ENCODE measurements around the gene INPP5D.
A peak's percentile ranks its signal among the peaks of the same experiment; 100 is the strongest.

Gene INPP5D

DNA sequence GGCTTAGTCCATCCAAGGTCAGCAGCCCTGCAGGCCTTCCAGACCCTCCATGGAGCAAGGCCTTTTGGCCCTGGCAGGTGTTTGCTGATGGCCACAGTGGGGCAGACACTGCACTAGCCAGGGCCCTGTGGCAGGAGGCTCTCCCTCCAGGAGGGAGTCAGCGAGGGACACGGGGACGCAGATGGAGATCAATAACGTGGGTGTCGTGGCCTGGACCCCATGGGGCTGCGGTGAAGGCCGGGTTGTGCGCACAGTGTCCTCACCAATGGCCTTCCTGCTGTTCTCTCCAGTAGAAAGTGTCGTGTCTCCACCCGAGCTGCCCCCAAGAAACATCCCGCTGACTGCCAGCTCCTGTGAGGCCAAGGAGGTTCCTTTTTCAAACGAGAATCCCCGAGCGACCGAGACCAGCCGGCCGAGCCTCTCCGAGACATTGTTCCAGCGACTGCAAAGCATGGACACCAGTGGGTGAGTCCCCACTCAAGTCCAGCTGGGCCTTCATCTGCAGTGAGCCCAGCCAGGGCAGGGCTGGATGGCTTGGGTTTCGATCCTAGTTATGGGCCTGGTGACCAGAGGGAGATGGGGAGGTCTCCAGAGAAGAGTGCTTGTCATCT, 65.4 kb downstream of the INPP5D start:
- TF ChIP-seq, protein P1, sequence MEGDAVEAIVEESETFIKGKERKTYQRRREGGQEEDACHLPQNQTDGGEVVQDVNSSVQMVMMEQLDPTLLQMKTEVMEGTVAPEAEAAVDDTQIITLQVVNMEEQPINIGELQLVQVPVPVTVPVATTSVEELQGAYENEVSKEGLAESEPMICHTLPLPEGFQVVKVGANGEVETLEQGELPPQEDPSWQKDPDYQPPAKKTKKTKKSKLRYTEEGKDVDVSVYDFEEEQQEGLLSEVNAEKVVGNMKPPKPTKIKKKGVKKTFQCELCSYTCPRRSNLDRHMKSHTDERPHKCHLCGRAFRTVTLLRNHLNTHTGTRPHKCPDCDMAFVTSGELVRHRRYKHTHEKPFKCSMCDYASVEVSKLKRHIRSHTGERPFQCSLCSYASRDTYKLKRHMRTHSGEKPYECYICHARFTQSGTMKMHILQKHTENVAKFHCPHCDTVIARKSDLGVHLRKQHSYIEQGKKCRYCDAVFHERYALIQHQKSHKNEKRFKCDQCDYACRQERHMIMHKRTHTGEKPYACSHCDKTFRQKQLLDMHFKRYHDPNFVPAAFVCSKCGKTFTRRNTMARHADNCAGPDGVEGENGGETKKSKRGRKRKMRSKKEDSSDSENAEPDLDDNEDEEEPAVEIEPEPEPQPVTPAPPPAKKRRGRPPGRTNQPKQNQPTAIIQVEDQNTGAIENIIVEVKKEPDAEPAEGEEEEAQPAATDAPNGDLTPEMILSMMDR (IDR thresholded peaks at IDR 0.05; ENCODE audit: low read depth, low read length): no peak
- DNase-seq (ENCODE audit: low read depth in 2 of 2): no peak

DNA sequence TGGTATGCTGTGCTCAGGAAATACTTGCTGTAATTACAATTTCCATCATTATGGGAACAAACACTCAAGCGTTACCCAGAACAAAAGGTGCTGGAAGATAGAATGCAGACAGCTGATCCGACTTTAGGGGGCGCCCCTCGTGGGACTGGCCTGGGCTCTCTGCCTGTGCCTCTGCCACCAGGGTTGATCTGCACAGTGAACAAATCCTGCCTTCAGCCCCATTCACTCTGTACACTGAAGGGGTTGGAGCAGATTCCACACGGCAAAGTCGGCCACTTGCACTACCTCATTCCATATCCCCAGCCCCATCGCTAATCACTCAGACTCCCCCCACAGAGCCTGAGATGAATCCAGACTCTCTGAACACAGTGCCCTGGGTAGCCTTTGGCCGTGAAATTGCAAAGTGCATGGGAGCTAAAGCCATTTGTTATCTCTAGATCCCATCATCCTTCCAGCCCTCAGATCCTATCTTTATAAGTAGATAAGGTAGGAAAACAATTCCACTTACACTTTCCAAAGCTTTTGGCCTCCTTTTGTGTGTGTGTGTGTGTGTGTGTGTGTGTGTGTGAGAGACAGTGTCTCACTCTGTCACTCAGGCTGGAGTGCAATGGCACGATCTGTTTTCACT, 69.3 kb downstream of the INPP5D start:
- TF ChIP-seq, protein P1 (IDR thresholded peaks at IDR 0.05; ENCODE audit: low read depth, low read length): peak; percentile 20
- DNase-seq (ENCODE audit: low read depth in 2 of 2): no peak
- H3K4me3 ChIP-seq (replicated peaks in 1 of 2; ENCODE audit: low read depth in 2 of 2, low read length in 2 of 2): no peak overlapping the region

More for the DNA sequence above, 65.4 kb downstream of the INPP5D start:
- no peak overlapping the region for H3K4me3 ChIP-seq (replicated peaks in 1 of 2; ENCODE audit: low read depth in 2 of 2, low read length in 2 of 2)

DNA sequence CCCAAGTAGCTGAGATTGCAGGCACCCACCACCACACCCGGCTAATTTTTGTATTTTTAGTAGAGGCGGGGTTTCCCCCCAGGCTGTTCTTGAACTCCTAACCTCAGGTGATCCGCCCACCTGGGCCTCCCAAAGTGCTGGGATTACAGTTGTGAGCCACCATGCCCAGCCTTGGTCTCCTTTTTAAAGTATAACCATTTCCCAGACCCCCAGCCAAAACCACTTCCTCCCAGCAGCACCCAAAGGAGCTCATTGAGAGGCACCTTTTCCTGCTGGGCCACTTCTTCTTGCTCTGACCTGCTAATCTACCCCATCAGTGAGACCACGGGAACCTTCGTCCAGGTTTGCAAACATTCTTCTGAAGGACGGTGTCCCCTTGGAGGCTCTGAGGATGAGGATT, 69.9 kb downstream of the INPP5D start:
- TF ChIP-seq, protein P1 (IDR thresholded peaks at IDR 0.05; ENCODE audit: low read depth, low read length): no peak
- DNase-seq (ENCODE audit: low read depth in 2 of 2): no peak
- H3K4me3 ChIP-seq (replicated peaks in 1 of 2; ENCODE audit: low read depth in 2 of 2, low read length in 2 of 2): no peak overlapping the region

DNA sequence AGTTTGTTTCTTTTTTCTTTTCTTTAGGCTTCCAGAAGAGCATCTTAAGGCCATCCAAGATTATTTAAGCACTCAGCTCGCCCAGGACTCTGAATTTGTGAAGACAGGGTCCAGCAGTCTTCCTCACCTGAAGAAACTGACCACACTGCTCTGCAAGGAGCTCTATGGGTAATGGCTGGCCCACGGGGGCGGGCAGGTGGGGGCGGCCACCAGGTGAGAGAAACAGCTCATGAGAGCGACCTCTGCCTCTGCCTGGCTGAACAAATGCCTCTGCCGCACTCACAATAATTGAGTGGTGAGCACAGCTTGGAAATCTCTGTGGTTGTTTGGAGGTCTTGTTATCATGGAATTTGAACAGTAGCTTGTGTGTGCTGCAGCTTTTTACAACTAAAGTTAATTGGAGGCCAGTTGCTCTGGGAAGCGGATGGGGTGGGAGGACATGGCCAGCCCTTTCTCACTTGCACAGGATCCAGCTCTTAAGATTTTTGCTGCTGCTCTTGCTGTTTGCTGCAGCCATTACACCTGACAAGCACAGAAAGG, 70.4 kb downstream of the INPP5D start:
- DNase-seq (ENCODE audit: low read depth in 2 of 2): no peak
- no peak overlapping the region for H3K4me3 ChIP-seq (replicated peaks in 1 of 2; ENCODE audit: low read depth in 2 of 2, low read length in 2 of 2)
- TF ChIP-seq, protein P1 (IDR thresholded peaks at IDR 0.05; ENCODE audit: low read depth, low read length): no peak

DNA sequence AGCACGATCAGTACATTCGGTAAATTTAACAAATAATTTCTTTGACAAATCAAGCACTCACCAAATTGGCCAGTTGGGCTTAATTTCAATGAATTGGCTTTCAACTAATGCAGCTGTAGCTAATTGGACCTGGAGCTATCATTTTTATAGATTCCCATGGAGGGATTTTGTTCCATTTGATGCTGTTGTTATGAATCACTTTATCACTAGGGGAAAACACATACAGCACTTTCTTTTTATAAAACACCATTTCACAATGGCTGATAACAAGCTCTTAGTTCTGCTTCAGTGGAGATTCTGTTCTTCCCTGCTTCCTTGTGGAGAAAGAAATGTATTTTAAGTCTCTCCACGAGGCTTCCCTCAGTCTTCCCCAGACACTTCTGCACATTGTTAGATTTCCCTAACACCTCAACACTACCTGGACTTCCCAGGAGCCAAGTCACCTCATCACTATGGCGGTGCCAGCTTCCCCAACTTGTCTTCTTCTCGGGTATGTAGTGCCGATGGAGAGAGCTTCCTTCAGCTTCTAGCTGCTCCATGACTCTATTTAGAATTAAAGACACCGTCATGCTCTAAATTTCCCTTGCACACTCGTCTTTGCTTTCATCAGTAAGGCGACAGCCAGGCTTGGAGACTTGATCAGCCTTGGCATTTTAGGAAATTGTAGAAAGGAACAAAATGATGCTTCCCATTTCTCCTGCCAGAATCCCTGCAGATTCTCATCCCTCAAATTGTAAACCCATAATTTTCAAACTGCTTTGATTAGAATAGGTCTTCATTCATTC, 72.0 kb downstream of the INPP5D start:
- DNase-seq (ENCODE audit: low read depth in 2 of 2): no peak
- no peak overlapping the region for H3K4me3 ChIP-seq (replicated peaks in 1 of 2; ENCODE audit: low read depth in 2 of 2, low read length in 2 of 2)
- TF ChIP-seq, protein P1 (IDR thresholded peaks at IDR 0.05; ENCODE audit: low read depth, low read length): no peak

DNA sequence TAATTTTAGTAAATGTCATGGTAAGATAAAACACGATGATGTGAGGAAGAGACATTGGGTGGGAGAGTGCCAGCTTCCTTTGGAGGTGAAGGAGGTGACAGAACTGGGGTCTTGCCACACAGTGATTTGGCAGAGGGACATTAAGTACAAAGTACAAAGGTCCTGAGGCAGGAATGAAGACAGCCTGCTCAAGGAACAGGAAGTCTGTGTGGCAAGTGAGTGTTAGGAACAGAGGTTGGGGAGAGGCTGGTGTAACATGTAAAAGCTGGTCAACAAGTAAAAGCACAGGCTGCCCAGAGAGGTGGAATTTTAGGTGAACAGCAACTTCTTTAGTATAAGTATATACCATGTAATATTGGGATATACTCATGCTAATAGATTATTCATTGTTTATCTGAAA, 73.1 kb downstream of the INPP5D start:
- TF ChIP-seq, protein P1 (IDR thresholded peaks at IDR 0.05; ENCODE audit: low read depth, low read length): no peak
- H3K4me3 ChIP-seq (replicated peaks in 1 of 2; ENCODE audit: low read depth in 2 of 2, low read length in 2 of 2): no peak overlapping the region
- no peak for DNase-seq (ENCODE audit: low read depth in 2 of 2)
